Endothelial cell of umbilical vein (primary cell): ENCODE results near the gene PDE4C. TPM values are rescaled to one million over a fixed set of nuclear protein-coding genes. Genes with fewer than 3 reads are reported as not detected.

Experiments used
- BruUV-seq: library from RNA; stranded (reverse); fragments of 400-500 nt; replicated peaks from 2 replicates; lab custom pipeline; 2021; lab: Mats Ljungman, UMichigan
- CTCF ChIA-PET: fragments of 300-600, 350-600 bp; sonication (Branson Sonifier 250); formaldehyde crosslinking; loops from one replicate; lab custom pipeline; 2021; ENCODE audit warnings: antibody characterized with exemption, inconsistent platforms; lab: Charles Lee
- POLR2A ChIA-PET: fragments of 300-600, 350-600 bp; sonication (Branson Sonifier 250); formaldehyde crosslinking; loops from one replicate; lab custom pipeline; 2021; ENCODE audit warnings: antibody characterized with exemption, inconsistent platforms; lab: Charles Lee
- DNase-seq: peaks from one replicate; pipeline ENCODE4 v3.0.0-alpha.2; 2011; ENCODE audit warnings: low read depth, low spot score
- FAIRE-seq: peaks from 2 replicates; lab custom pipeline; 2011; peaks lifted over from hg19 to GRCh38; lab: Jason Lieb, UNC
- H2AFZ ChIP-seq: 2 replicates; pipeline ENCODE4 v1.6.0; 2012; ENCODE audit warnings: low read depth, low read length, control low read depth, inconsistent platforms
- H3K27ac ChIP-seq: 2 replicates; pipeline ENCODE4 v1.5.1; 2011; ENCODE audit warnings: low read depth, mild to moderate bottlenecking, control low read depth, low read length, moderate library complexity; ENCODE audit not compliant: insufficient read depth
- H3K27me3 ChIP-seq, 2 experiments: 2 replicates each; pipeline versions ENCODE4 v1.6.0 to v1.6.1; 2011; ENCODE audit warnings: low read length in 2 of 2, mixed read lengths in 1 of 2; ENCODE audit not compliant: control insufficient read depth in 2 of 2, insufficient read depth in 2 of 2
- H3K36me3 ChIP-seq, 2 experiments: 2 replicates in 1 of 2; 3 replicates in 1 of 2; pipeline ENCODE4 v1.5.1; 2011; ENCODE audit warnings: low read length in 2 of 2, mild to moderate bottlenecking in 1 of 2, moderate library complexity in 1 of 2; ENCODE audit not compliant: control insufficient read depth in 2 of 2, insufficient read depth in 2 of 2; ENCODE audit errors: extremely low read depth in 1 of 2
- H3K4me1 ChIP-seq: 3 replicates; pipeline ENCODE4 v1.5.1; 2011; ENCODE audit warnings: mild to moderate bottlenecking, low read length; ENCODE audit not compliant: control insufficient read depth, insufficient read depth; ENCODE audit errors: extremely low read depth
- H3K4me2 ChIP-seq: 2 replicates; pipeline ENCODE4 v1.6.1; 2011; ENCODE audit warnings: low read length, control low read depth, mixed read lengths; ENCODE audit not compliant: insufficient read depth
- H3K4me3 ChIP-seq, 3 experiments: fragments of 200-600 bp in 1 of 3; sonication (generic), shearing (Covaris generic) in 1 of 3; replicated peaks in 1 of 3; 2 replicates each; pipeline ENCODE4 v1.5.1; 2011 to 2016; ENCODE audit warnings: control low read depth in 3 of 3, low read length in 3 of 3, mild to moderate bottlenecking in 2 of 3, inconsistent platforms in 1 of 3, low read depth in 1 of 3, moderate library complexity in 1 of 3; ENCODE audit not compliant: insufficient read depth in 1 of 3
- H3K79me2 ChIP-seq: 2 replicates; pipeline ENCODE4 v1.6.0; 2012; ENCODE audit warnings: low read length, inconsistent platforms; ENCODE audit not compliant: control insufficient read depth, insufficient read depth
- H3K9ac ChIP-seq: replicated peaks from 2 replicates; pipeline ENCODE3; 2011; ENCODE audit warnings: low read length, control low read depth; ENCODE audit not compliant: insufficient read depth; ENCODE audit errors: extremely low read depth
- H3K9me1 ChIP-seq: replicated peaks from 3 replicates; pipeline ENCODE4 v1.6.0; 2011; ENCODE audit warnings: mild to moderate bottlenecking, low read length; ENCODE audit not compliant: control insufficient read depth, insufficient read depth; ENCODE audit errors: extremely low read depth
- H3K9me3 ChIP-seq: replicated peaks from 2 replicates; pipeline ENCODE4 v1.5.1; 2012; ENCODE audit warnings: low read length, inconsistent platforms; ENCODE audit not compliant: control insufficient read depth, insufficient read depth
- H4K20me1 ChIP-seq: replicated peaks from 2 replicates; pipeline ENCODE3; 2011; ENCODE audit warnings: mild to moderate bottlenecking, low read length; ENCODE audit not compliant: control insufficient read depth, insufficient read depth; ENCODE audit errors: extremely low read depth
- CTCF ChIP-seq, 2 donors: IDR thresholded peaks; 1 replicate in 1 of 2; 2 replicates in 1 of 2; pipeline ENCODE4 v1.5.1; 2011; ENCODE audit warnings: low read length in 2 of 2, mild to moderate bottlenecking in 2 of 2, moderate library complexity in 2 of 2, control low read depth in 1 of 2, inconsistent platforms in 1 of 2, low read depth in 1 of 2; ENCODE audit not compliant: insufficient read depth in 1 of 2; ENCODE audit errors: extremely low read depth in 1 of 2
- EZH2 ChIP-seq: IDR thresholded peaks from 2 replicates; pipeline ENCODE4 v1.6.1; 2012; ENCODE audit warnings: borderline replicate concordance, low read depth, mild to moderate bottlenecking, moderate library complexity, low read length, inconsistent platforms; ENCODE audit not compliant: severe bottlenecking
- FOS ChIP-seq: IDR thresholded peaks from 2 replicates; pipeline ENCODE4 v1.6.1; 2011; ENCODE audit warnings: mild to moderate bottlenecking, low read length, moderate library complexity, borderline replicate concordance; ENCODE audit not compliant: insufficient read depth
- GATA2 ChIP-seq: IDR thresholded peaks from 2 replicates; pipeline ENCODE4 v1.7.0; 2011; ENCODE audit warnings: low read depth, mild to moderate bottlenecking, moderate library complexity, mixed read lengths, low read length; ENCODE audit not compliant: insufficient read length, insufficient read depth
- JUN ChIP-seq: IDR thresholded peaks from 2 replicates; pipeline ENCODE4 v1.6.1; 2011; ENCODE audit warnings: borderline replicate concordance, low read depth; ENCODE audit not compliant: insufficient read length, insufficient read depth
- MAX ChIP-seq: IDR thresholded peaks from 2 replicates; pipeline ENCODE4 v1.6.1; 2011; ENCODE audit not compliant: insufficient read depth, insufficient read length
- MYC ChIP-seq: IDR thresholded peaks from one replicate; pipeline ENCODE4 v1.6.1; 2011; ENCODE audit warnings: mild to moderate bottlenecking, low read depth, low read length
- POLR2A ChIP-seq: IDR thresholded peaks from 2 replicates; pipeline ENCODE4 v1.6.1; 2012; ENCODE audit warnings: low read depth, mild to moderate bottlenecking, control low read depth, low read length
- POLR2AphosphoS5 ChIP-seq: IDR thresholded peaks from 2 replicates; pipeline ENCODE4 v1.6.1; 2012; ENCODE audit warnings: low read depth, mild to moderate bottlenecking, control low read depth, low read length, moderate library complexity; ENCODE audit not compliant: insufficient read depth
- dilution Hi-C: fragments of 300-500 bp; cut with MboI; formaldehyde crosslinking; loops from one replicate; pipeline ENCODE4 v1.15.0; 2019; ENCODE audit warnings: low sequenced_read_pairs; ENCODE audit not compliant: extremely low pct_ligation_motif_present
- intact Hi-C: fragments of 100-400 bp; cut with micrococcal nuclease; formaldehyde crosslinking; loops from one replicate; pipeline ENCODE4 v1.10.0; 2022
- polyA plus RNA-seq, 4 experiments: library from polyadenylated mRNA; depleted of rRNA in 3 of 4; stranded (reverse) in 3 of 4; unstranded in 1 of 4; fragments of >200 nt; gene quantifications; 2 replicates each; pipeline versions ENCODE4 v1.2.1 to v1.2.3, GENCODE V29; 2011 to 2012; ENCODE audit warnings: missing spikeins in 1 of 4
- total RNA-seq: library from RNA; stranded (reverse); gene quantifications from 2 replicates; pipeline ENCODE4 v1.2.3, GENCODE V29; 2021

The PDE4C gene
- total and polyA plus RNA-seq, 2 donors (not counting 3 experiments of a cell fraction or from before 2014, with no cell fraction given): 0.29 to 0.97 TPM

GRCh38 chr19:18214779-18215433, 11.3 kb downstream of the PDE4C start:
- no peaks in the 10 kb centered on the region for H3K79me2 ChIP-seq
- no peak for FAIRE-seq
- H2AFZ ChIP-seq: no peak overlapping the region
- no peaks in the 10 kb centered on the region for H3K27me3 ChIP-seq
- no peaks in the 10 kb centered on the region for H3K36me3 ChIP-seq
- H3K9me3 ChIP-seq: no peaks in the 10 kb centered on the region
- ChIA-PET POLR2A (interaction anchor here (0.7 kb wide), 1 partner anchor 1001 kb away, joined by 3 read pairs; no protein-coding TSS in a partner anchor), CTCF (interaction anchor here (1.1 to 1.5 kb wide), 2 partner anchors 37 kb away, joined by 3 read pairs; no protein-coding TSS in a partner anchor)
- no peak overlapping the region for H3K9ac ChIP-seq
- no peaks in the 10 kb centered on the region for H3K9me1 ChIP-seq
- dilution Hi-C loops: no loop called here
- intact Hi-C loops: no loop called here
- no peak for DNase-seq
- no TSS peak for BruUV-seq
- TF ChIP-seq POLR2AphosphoS5: no peak
- no peak for TF ChIP-seq JUN
- TF ChIP-seq MAX: no peak
- TF ChIP-seq FOS: no peak
- TF ChIP-seq MYC: no peak
- TF ChIP-seq EZH2: no peak
- TF ChIP-seq POLR2A: no peak
- TF ChIP-seq GATA2: no peak
- no peak for TF ChIP-seq CTCF (IDR thresholded peaks at IDR 0.05; ENCODE audit: extremely low read depth in 1 of 2, insufficient read depth in 1 of 2, low read depth in 1 of 2, low read length in 2 of 2)
- H4K20me1 ChIP-seq: no peaks in the 10 kb centered on the region
- no peaks in the 10 kb centered on the region for H3K4me1 ChIP-seq
- H3K4me2 ChIP-seq: no peak overlapping the region
- no peak overlapping the region for H3K27ac ChIP-seq
- no peak overlapping the region for H3K4me3 ChIP-seq
